Epithelial cell of proximal tubule (primary cell): ENCODE data around the gene SLC22A14. TPM values are rescaled to one million over a fixed set of nuclear protein-coding genes. Genes with fewer than 3 reads are reported as not detected.
"Not testable (repeated sequence)": the region's sequence is repeated elsewhere in the genome, so short reads cannot be mapped to it uniquely, and the experiment has no call there.

Experiments
- DNase-seq: peaks from one replicate; pipeline ENCODE4 v3.0.0-alpha.2; 2011; ENCODE audit warnings: low read depth
- H3K4me3 ChIP-seq: 2 replicates; pipeline ENCODE4 v1.5.1; 2011; ENCODE audit warnings: low read depth, mild to moderate bottlenecking, low read length
- CTCF ChIP-seq: conservative IDR thresholded peaks from 2 replicates; pipeline ENCODE4 v1.5.1; 2012; ENCODE audit warnings: low read depth, mild to moderate bottlenecking, low read length
- total RNA-seq: library from RNA; depleted of rRNA; stranded (reverse); fragments of >200 nt; gene quantifications from 2 replicates; pipeline ENCODE4 v1.2.3, GENCODE V29; 2015

SLC22A14 gene
- total RNA-seq, 1 donor from 2014 or later, result not detected

- no peak for DNase-seq
- TF ChIP-seq CTCF, result no peak
- no peak overlapping the region for H3K4me3 ChIP-seq
Measured at GRCh38 chr3:38278841-38279240, 3.3 kb upstream of the SLC22A14 start.

GRCh38 chr3:38283810-38284755 is 2.0 kb downstream of the SLC22A14 start:
- no peak for DNase-seq
- H3K4me3 ChIP-seq, result no peak overlapping the region
- no peak for TF ChIP-seq CTCF

- no peak overlapping the region for H3K4me3 ChIP-seq
- no peak for TF ChIP-seq CTCF
- no peak for DNase-seq
Measured at GRCh38 chr3:38284756-38285150, 2.7 kb downstream of the SLC22A14 start.

GRCh38 chr3:38289286-38290217 is 7.5 kb downstream of the SLC22A14 start:
- not testable (repeated sequence) for H3K4me3 ChIP-seq, DNase-seq

- not testable (repeated sequence) for DNase-seq, H3K4me3 ChIP-seq
Measured at GRCh38 chr3:38297053-38297452, 15.0 kb downstream of the SLC22A14 start.

- DNase-seq, result no peak
- no peak for TF ChIP-seq CTCF
- no peak overlapping the region for H3K4me3 ChIP-seq
Measured at GRCh38 chr3:38297537-38297936, 15.4 kb downstream of the SLC22A14 start.

- H3K4me3 ChIP-seq, result no peak overlapping the region
- peak; percentile 63 for TF ChIP-seq CTCF
- no peak for DNase-seq
Measured at GRCh38 chr3:38297947-38298711, 16.0 kb downstream of the SLC22A14 start.
